ENCODE measurements around the gene FETUB.

DNA sequence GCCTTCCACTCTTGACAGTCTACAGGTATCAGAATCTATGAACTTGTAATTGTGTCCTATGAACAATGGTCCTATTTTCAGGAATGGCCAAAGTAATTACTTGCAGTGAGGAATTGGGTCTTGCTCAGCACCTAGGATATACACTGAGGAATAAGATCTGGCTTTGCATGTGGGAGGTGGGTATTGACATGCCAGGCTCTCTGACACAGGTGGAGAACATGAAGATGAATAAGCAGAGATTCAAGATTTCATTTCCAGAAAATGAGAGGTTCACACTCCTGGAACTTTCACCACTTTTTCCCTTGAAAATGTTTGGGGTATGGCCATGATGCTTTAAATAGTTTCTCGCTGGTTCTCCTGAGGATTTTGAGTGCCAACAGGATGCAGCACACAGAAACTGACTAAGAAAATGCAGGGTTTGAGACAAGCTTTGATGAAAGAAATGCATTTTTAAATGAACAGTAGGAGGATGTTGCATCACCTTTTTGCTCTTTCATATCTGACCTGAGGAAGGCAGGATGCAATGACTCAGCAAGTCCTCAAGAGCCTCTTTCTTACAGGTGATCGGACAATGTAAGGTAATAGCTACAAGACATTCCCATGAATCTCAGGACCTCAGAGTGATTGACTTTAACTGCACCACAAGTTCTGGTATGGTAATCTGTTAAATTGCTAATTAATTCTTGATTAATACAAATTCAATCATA, 29.3 kb downstream of the FETUB start:
- TF ChIP-seq TAF1 (IDR thresholded peaks at IDR 0.05; ENCODE audit: borderline replicate concordance, low read depth, low read length) (no peak), POLR2AphosphoS5 (IDR thresholded peaks at IDR 0.05; ENCODE audit: low read depth, low read length) (no peak)
